H54 (cell line): ENCODE measurements around the gene TBCEL.

ENCODE experiments used
- DNase-seq: peaks from one replicate; pipeline ENCODE4 v3.0.0; 2011; ENCODE audit warnings: low spot score, mixed read lengths; ENCODE audit not compliant: insufficient read length
- FAIRE-seq: peaks from 3 replicates; lab custom pipeline; 2011; peaks lifted over from hg19 to GRCh38; lab: Jason Lieb, UNC
- POLR2A ChIP-seq: IDR thresholded peaks from 2 replicates; pipeline ENCODE4 v1.6.1; 2011; ENCODE audit warnings: low read depth, mild to moderate bottlenecking, low read length

The TBCEL gene

DNA sequence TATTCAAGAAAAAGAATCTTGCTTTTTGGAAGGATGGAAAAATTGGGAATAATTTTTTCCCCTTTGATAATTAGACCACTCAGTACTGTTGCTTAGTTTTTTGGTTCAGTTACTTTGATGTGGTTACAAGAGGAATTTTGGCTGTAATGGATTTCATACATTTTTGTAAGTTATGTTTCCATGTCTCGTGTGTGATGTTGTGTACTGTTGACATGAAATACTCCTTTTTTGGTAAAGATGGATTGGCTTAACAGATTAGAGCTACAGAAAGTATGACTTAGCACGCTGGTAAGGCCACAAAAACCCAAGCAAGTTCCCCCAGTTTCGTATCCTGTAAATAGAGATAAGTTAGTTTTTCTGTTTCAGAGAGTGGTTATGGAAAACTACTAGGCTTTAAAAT, 11.9 kb downstream of the TBCEL start:
- no peak for FAIRE-seq

DNA sequence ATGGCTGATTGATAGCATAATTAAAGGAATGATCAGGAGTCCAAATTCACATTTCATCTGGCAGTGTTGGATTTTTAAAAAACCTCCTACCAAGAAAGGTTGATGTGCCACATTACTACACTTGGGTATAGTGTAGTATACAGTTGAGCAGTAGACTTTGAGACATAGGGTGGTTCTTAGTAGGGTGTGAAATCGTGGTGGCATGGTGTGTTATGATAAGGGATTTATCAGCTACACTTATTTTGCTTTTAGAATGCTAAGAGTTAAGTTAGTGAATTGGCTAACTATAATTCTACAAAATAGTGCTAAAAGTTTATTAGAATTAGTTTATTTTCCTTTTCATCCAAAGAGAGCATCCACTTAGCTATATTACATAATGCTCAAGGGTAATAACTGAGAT, 13.1 kb downstream of the TBCEL start:
- DNase-seq, result no peak
- TF ChIP-seq POLR2A, result no peak
- FAIRE-seq, result no peak

More for the DNA sequence above, 11.9 kb downstream of the TBCEL start:
- no peak for TF ChIP-seq POLR2A
- DNase-seq, result no peak

DNA sequence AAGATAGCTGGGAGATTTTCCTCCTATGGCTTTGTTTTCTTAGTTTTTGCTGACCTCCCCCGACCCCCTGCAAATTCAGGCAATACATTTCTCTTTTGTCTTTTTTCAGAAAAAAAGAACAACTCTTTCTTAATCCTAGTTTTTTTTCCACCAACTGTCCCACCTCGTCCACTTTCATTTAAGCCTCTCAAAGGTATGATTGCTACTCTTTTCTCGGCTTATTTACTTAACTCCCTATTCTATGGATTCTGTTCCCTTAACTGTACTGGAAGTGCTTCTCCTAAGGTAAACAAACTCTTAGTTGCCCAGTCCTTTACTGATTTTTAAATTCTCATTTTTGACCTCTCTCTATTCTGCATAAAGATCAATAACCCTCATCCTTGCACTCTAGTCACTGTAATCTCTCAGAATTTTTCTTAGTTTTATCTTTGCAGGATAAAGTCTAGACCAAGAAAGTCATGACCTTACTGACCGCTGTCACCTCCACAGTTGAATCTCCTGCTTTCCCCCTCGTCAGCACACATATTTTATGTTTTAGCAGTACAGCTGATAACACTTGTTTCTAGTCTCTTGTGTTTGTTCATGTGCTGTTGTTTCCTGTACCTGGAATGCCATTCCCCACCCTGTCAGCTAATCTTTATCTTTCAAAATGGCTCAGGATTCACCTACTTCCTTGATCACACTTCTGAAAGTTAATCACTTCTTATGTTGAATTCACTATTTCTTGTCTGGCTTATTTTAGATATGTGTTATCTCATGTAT, 14.9 kb downstream of the TBCEL start:
- FAIRE-seq, result no peak
- no peak for DNase-seq
- no peak for TF ChIP-seq POLR2A

DNA sequence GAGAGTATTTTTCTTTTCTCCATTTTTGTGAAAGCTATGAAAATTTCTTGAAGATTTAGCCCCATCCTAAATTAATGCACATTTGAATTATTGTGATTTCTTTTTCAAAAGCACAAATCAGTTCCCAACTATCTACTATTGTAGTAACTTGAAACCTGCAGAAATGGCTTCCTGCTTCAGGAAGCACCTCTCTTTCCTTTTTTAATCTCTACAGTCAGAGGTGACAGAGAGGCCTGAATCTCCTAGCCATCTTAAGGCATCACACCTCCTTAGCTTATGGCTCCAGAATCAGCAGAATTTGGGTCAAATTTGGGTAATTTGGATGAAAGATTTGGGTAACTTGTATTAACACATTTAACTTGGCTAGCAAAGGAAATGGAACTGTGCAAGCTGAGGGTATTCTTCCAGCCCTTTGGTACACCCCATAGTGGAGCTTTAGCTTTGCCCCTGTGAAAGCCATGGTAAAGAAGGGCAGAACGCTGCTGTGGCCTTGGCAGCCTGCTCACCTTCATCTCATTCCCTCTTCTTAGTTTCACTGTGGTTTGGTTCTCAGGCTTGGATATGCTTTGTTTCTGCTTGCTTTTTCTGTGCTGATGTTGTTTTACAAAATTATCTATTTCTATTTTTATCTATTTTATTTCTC, 16.2 kb downstream of the TBCEL start:
- no peak for DNase-seq
- TF ChIP-seq POLR2A, result no peak
- no peak for FAIRE-seq

DNA sequence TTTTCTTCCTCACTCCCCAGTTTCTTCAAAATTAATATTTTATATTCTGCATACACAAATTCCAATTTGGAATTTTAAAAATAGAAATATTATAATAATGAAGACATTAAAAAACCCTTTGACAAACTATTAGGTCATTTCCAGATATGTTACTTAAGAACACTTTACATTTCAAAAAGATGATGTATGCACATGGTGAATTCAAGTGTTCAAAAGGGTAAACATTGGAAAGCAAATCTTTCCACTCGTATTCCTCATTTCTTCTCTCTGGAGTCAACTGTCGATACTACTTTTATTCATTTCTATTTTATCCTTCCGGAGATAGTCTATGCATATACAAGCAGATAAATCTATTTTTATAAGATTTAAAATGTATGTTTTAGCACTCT, 16.7 kb downstream of the TBCEL start:
- FAIRE-seq (no peak), DNase-seq (no peak)
- TF ChIP-seq POLR2A, result no peak

GRCh38 chr11:121041072-121041471, 17.2 kb downstream of the TBCEL start:
- FAIRE-seq (no peak), DNase-seq (no peak)

DNA sequence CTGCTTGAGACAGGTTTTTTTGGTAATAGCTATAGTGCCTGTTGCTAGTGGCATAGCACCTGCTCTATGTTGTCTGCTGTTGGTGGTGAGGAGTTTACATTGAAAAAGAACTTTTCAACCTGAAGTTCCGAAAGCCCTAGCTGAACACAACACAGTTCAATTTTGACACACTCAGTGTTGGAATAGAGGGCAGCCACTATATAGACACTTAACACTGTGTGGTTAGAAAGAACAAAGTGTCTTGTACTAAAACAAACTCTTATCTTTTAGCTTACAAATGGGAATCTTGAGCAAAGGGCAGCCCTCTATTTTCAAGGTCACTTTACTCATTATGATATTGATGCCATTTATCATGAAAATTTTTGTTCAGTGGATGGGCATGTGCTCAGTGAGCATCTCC, 18.4 kb downstream of the TBCEL start:
- FAIRE-seq, result no peak
- TF ChIP-seq POLR2A, result no peak
- no peak for DNase-seq

More at GRCh38 chr11:121041072-121041471, 17.2 kb downstream of the TBCEL start:
- no peak for TF ChIP-seq POLR2A

GRCh38 chr11:121047926-121048325, 24.0 kb downstream of the TBCEL start:
- DNase-seq (no peak), FAIRE-seq (no peak)
- TF ChIP-seq POLR2A, result no peak

DNA sequence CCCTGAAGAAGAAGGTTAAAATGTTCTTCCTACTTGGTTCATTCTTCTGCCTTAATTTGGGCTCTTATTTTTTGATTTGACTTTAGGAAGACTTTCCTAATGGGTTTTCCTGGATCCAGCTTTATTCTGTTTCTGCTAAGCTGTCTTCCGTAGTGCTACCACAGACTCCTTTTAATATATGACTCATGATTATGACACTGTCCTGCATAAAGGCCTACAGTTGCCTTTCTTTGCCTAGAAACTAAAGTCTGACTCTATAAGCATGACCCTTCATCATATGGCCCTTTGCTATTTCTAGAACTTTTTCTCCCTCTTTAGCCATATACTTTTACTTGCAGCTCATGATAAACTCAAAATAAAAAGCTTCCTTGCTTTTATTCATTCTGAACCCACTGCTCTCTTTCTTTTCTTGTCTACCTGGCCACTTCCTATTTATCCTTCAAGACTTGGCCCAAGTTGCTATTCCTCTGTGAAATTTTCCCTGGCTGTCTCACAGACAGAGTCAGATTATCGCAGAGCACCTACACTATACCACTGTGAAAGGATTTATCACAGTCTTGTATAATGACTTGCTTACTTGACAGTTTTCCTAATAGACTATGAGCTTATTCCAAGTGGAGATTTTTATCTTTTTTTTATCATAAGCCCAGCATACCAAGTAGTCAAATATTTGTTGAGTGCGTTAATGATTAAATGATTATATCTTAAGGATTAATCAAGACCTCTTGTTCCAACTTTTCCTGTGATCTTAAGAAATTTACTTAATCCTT, 24.7 kb downstream of the TBCEL start:
- DNase-seq (no peak), FAIRE-seq (no peak)
- no peak for TF ChIP-seq POLR2A

DNA sequence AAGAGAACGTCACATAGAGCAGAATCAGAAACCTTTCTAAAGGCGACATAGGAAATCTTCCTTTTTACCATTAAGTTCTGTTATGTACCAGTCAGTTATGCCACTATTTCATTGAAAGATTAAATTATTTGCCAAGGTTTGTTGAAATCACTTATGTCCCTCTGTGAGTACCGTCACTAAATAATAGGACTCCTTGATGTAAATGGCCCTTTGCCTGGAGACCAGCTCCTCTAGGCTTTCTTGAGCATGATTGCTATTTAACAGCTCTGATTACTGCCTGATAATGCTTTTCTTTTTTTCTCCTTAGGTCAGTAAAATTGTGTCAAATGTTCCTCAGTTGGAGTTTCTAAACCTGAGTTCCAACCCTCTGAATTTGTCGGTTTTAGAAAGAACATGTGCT, 29.3 kb downstream of the TBCEL start:
- no peak for TF ChIP-seq POLR2A
- DNase-seq, result no peak
- no peak for FAIRE-seq

- no peak for TF ChIP-seq POLR2A
- FAIRE-seq (no peak), DNase-seq (no peak)
These were observed 30.4 kb downstream of the TBCEL start for GRCh38 chr11:121054266-121054665.

- no peak for DNase-seq
- TF ChIP-seq POLR2A, result no peak
- FAIRE-seq, result no peak
These were observed 31.2 kb downstream of the TBCEL start for GRCh38 chr11:121055076-121055475.

DNA sequence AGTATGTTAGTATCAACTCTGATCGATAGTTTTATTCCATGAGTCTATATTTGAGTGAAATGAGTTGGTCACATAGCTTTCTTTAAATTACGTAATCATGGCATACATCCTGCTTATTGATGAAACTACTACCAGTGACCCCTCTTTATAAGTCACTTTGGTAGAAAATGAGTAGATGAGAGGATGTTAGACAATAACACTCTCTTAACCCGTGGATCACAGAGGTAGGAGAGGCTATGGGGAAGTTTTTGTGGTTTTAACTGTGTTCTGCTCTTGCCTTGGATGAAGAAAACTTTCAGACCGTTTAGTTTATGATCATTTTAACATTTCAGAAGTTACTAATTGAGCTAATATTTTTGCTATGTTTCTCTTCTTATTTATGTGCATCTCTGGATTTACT, 34.0 kb downstream of the TBCEL start:
- no peak for FAIRE-seq
- TF ChIP-seq POLR2A, result no peak
- DNase-seq, result no peak

GRCh38 chr11:121058941-121059340, 35.0 kb downstream of the TBCEL start:
- no peak for DNase-seq
- FAIRE-seq, result no peak
- TF ChIP-seq POLR2A, result no peak
